ENCODE results near the gene MRPL12.

The MRPL12 gene

DNA sequence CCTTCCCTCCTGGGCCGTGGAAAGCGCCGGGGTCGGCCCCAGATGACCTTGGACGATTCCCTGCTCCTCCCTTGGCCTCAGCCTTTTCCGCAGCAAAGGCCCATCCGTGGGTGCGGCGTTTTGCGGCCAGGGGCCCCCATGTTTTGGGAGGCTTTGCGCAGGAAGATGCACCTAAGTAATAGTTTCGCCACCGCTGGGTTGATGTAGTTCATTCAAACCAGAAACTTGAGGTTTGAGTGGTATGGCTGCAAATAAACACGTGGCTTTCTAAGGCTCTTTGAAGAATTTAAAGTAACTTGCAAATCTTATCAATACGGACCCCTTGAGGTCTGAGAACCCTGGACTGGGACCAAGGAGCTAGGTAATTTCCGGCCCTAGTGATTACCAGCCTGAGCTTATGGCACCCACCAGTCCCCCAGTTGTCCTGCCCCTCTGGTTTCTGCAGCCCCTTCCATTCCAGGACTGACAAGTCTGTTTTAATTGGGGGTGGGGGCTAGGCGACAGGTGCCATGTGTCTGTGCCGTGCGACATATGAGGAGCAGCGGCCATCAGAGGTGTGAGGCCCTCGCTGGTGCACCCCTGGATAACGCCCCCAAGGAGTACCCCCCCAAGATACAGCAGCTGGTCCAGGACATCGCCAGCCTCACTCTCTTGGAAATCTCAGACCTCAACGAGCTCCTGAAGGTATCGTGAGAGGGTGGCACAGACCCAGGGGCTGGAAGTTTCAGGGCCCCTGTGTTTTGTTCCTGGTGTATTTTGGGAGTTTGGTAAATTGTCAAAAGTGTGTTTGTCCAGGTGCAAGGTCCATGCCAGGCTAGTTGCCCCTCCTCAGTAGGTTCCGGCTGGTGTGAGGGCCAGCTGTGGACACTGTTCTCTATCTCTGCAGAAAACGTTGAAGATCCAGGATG is 834 bp downstream of the MRPL12 start:
- DNase-seq = no peak

DNA sequence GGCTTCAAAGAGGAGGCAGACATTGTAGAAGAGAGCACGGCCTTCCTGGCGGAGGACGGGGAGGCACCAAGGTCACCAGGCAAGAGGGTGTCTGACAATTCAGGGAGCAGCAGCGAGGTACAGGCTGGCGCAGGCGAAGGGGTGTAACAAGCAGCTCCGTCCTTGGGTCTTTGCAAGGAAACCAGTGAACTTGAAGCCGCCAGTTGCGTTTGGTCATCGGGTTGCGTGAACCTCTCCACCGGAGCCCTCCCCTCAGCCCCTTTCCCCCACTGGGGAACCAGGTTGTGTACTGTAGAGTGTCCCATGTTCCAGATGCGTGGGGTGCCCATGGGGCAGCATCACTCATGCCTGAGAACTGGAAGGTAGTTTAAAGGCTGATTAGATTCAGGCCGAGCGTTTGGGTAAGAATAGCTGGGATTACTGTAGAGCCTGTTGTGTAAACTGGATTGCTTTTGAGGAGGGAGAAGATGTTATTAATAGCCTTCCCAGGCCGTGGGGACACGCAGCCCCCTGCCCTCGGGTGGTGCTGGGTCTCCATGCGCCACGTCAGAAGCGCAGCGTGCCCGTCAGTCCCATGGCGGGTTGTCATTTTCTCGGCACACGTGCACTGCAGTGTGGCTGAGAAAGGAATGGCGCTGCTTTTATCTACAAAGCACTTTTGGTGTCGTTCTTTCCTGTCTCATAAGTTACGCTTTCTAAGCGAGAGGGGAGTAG is 2.5 kb downstream of the MRPL12 start:
- DNase-seq = no peak

DNA sequence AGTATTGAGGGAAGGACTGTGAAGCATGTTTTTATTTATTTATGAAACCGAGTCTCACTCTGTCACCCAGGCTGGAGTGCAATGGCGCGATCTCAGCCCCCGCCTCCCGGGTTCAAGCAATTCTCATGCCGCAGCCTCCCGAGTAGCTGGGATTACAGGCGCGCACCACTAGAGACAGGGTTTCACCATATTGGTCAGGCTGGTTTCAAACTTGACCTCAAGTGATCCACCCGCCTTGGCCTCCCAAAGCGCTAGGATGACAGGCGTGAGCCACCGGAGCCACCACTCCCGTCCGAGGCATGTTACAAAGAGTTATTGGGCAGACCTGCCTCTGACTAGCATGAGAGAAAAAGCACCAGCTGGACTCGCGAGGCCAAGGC is 3.1 kb downstream of the MRPL12 start:
- no peak for DNase-seq

DNA sequence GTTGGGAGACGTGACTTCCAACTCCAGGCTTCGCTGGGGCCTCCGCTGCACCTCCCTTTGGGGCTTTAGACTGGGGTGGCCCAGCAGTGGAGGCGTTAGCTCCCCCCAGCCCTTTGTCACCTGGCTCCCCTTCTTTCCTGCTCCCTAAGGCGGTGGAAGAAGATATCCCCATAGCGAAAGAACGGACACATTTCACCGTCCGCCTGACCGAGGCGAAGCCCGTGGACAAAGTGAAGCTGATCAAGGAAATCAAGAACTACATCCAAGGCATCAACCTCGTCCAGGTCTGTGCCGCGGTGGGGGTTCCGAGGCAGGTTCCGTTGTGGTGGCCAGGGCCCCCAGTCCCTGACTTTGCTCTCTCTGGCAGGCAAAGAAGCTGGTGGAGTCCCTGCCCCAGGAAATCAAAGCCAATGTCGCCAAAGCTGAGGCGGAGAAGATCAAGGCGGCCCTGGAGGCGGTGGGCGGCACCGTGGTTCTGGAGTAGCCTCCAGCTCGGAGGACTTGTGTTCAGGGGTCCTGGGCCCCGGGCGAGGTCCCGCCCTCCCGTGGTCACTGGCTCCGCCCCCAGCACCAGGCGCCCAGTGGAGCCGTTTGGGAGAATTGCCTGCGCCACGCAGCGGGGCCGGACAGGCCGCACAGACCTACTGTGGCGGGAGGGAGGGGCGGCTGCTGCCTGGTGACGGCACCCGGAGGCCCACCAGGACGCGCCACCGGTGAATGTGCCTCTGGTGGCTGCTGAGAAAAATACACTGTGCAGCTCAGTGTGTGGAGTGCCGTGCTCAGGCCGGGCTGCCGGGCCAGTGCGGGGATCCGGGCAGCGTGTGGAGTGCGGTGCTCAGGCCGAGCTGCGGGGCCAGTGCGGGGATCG is 3.8 kb downstream of the MRPL12 start:
- DNase-seq = no peak

DNA sequence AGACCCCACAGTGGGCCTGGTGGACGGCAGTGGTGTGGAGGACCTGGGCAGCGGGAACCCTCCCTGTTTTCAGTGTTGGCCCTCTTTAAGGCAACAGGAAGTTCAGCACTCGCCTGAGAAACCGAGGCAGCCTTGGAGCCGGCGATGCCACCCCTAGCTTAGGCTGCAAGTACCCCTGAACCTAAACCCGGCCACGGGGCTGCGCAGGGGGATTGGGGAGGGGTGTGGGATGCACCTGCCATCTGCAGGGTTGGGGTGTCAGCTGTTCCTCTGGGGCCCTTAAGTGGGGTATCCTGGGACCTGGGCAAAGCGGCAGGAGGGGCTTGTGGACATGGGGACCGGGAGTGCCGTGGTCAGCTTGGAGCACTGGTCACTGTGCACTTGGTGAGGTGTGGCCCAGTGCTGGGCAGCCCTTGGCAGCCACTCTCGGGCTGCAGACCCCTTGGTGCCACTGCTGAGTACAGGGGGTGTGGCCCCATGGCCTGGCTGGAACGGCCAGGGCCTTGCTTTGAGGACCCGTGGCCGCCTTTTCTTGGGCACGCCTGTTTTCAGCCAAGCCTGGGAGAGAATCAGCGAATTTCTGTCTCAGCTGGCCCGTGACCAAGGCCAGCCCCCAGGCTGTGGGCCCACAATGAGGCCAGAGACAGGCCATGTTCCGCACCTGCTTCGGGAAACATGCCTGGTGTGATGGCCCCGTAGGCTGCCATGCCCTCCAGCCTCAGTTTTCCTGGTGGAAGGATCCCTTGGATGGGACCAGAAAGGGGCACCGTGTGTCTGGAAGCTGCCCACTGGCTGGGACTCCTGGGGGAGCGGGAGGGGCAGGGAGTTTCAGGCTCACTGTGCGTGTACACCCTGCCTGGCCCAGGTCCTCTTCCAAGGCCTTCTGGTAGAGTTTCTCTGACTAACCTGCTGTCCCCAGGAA is 4.8 kb downstream of the MRPL12 start:
- DNase-seq = no peak

DNA sequence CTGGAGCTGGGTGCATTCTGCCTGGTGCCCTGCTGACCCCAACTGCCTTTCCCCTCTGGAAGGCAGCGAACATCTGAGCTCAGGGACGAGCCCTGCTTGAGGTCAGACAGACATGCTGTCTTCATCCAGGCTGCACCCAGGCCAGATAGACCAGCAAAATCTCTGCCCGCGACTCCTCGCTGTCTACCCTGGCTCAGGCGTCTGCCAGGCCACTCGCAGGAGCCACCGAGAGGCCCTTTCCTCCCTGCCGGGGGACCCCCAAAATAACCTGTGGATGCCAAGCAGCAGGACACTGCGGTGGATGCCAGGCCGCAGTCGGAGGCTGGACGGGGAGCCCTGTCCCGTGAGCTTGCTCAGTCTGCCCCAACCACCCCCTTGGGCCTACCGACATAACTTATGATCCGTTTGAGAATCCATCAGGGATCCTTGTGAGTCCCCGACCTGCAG is 5.6 kb downstream of the MRPL12 start:
- no peak for DNase-seq

DNA sequence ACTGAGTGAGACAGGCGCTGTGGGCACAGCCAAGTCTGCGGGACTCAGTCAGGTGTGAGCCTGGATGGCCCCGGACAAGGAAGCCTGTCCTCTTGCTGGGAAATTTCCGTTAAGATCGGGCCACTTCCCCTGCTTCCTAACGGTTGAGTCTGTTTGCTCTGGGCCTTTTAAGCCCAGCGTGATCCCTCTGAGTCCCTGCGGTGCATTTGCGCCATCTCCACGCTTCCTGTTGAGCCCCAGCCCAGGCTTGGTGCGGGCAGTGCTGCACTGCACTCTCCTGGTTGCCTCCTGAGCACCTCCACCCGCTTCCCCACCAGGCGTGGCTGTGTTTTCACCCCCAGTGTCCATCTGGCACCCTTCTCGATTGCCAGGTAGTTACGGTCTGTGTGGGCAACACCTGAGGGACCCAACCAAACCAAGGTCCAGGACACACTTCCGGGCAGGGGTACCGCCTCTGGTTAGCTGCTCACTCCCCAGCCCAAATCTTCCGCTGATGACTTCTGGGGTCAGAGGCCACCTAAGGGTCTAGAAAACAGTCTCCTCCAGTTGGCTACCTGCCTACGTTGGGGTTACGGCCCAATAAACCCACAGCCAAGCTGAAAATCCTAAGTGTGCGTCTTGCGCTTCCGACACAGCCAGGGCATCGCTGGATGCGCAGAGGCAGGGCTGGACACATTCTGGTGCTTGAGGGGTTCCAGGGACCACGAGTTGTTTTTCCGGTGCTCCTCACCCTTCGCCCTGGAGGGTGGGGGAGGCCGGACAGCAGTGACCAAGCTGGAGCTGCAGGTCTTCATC is 7.5 kb downstream of the MRPL12 start:
- DNase-seq = peak; percentile 20

DNA sequence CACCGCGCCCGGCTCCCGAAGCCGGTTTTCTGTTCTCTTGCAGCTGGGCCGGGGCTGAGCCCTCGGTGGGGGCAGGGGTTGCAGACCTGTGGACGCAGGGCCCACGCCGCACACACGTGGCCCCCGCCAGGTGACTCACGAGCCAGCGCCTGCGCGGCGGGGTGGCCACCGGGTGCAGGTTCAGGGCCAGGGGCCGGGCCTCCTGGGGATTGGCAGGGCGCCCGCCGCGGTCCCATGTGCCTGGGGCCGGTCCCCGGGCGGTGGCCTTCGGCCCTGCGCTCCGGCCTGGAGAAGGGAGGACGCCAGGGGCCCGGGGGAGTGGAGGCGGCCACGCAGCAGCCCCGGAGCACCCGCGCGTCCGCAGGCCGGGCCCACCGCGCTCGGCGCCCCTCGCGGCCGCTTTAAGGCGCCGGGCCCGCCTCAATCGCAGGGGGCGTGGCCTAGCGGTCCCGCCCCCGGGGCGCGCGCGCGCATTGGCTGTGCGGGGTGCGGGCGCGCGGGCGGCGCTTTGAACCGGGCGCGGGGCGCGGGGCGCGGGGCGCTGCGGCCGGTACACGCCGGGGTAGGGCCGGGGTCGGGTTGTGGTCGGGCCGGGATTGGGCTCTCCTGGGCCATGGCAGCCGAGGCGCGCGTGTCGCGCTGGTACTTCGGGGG is 8.8 kb downstream of the MRPL12 start, which contains the start of gene SLC25A10:
SLC25A10 (plus strand) TSS at position 471 of the 654 bp plus-strand sequence; CDS start at position 614, 143 bp downstream.
- DNase-seq = peak; percentile 77

DNA sequence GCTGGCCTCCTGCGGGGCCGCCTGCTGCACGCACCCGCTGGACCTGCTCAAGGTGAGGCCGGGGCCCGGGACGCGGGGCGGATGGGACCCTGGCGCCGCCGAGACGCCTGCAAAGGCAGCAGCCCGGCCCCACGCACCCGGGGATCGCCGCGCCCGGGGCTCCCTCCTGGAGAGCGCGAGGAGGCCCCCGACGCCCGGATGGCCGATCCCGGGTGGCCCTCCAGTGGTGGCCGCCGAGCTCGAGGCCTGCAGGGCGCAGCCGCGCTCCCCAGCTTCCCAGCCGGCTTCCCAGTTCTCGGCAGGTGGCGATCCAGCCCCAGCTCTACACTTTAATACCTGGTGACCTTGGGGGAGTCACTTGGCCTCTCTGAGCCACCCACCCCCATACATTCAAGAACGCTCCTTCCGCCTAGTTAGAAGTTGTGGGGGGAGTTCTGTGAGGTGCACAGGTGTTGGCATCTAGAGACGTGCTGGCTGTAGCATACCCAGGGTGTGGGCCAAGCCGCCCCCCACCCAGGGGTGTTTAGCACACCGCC is 9.4 kb downstream of the MRPL12 start:
- DNase-seq = peak; percentile 45

DNA sequence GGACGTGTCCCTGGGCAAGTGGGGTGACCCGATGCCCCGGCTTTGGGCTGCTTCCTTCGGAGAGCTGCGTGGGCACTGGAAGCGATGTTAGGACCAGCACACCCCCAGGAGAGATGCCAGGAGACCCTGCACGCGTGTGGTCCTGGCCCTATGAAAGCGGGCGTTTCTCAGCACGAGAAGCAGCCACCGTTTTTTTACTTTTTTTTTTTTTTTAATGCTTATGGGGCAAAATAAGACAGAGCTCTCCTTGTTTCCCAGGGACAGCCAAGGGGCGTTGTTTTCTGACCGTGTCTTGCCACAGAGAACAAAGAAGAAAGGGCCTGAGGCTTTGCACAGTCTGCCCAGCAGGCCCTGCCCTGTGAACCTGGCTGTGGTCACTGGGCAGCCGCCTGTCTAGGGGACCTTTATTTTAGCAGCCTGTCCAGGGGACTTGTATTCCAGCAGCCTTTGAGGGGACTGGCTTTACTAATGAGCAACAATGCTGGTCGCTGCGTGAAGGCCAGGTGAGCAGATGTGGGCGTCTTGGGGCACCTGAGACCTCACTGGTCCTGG is 9.9 kb downstream of the MRPL12 start:
- peak; percentile 27 for DNase-seq

DNA sequence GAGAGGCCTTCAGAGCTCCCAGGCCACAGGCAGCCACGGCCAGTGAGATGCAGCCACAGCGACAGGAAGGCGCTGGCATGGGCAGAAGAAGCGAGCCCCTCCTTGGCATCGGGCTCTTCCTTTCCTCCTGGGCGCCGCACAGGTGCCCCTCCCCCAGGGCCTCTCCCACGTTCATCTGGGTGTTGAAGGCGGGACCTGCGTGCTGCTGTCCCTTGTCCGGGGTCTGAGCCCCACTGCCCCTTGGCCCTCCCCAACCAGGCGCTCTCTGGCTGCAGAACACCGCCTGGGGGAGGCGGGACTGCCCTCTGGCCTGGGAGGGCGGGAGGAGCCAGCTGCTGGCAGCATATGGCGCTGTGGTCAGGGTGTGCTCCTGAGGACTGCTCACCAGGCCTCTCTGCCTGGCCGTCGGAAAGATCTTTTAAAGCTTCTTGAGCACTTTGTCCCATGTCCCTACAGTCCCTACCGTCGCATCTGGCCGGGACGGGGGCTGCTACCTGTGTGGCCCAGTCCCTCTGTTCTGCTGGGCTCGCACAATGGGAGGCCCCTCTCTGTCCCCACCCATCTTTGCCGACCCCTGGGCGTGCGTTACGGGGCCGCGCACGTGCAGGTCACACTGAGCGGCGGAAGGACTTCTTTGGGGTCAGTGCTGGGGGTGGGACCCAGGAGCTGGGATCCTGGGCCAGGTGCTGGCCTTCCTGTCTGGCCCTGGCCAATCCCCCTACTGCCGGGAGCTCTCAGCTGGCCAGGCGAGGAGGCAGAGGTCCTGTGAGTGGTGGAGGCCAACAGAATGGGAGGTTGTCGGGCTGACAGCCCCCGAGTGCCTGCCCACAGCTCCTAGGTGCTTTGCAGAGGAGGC is 10.6 kb downstream of the MRPL12 start:
- DNase-seq = no peak

DNA sequence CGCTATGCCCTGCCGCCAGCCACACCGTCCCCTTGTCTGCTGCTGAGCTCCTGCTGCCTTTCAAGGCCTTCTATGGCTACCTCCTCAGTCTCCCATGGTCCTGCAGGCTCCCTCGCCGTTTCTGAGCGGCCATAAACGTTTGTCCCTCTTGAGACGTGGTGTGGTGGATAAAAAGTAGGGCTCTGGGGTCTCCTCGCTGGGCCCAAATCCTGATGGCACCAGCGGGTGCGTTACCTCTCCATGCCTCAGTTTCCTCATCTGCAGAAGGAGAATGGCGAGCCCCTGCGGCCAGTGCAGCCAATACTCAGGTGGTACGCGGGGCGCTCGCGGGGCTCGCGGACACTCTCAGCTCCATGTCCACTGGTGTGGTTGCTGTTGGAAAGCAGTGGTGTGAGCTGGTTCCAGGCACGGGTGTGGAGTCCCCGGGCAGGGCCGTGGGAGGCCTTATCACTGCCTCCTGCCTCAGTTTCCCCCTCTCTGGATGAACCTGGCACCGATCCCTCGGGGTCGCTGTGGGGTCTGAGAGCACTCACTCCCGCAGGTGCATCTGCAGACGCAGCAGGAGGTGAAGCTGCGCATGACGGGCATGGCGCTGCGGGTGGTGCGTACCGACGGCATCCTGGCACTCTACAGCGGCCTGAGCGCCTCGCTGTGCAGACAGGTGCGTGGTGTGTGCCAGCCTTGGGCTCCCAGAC is 11.4 kb downstream of the MRPL12 start:
- DNase-seq = no peak

DNA sequence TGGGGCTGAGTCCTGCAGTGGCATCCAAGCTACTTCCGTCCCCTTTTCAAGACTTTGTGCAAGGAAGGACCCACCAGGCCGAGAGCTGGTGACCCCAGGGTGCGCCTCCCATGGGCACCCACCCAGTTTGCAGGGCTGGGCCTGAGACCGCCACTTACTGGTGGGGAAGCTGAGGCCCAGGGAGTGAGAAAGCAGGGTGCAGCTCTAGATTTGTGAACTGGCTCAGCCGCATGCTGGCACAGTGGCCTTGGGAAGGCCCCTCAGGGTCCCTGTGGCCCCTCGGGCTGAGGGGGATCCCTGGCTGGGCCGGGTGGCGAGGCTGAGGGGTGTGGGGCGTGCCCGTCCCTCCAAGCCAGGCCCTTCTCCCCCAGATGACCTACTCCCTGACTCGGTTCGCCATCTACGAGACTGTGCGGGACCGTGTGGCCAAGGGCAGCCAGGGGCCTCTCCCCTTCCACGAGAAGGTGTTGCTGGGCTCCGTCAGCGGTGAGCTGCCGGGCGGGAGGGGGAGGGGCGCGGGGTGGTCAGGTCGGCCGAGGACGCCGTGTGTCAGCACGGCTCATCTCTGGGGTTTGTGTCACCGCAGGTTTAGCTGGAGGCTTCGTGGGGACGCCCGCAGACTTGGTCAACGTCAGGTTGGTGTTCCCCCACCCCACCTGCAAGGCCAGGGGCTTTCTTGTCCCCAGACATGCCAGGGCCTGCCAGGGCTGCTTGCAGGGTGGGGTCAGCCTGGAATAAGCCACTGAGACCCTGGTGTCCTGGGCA is 12.1 kb downstream of the MRPL12 start:
- DNase-seq = no peak

DNA sequence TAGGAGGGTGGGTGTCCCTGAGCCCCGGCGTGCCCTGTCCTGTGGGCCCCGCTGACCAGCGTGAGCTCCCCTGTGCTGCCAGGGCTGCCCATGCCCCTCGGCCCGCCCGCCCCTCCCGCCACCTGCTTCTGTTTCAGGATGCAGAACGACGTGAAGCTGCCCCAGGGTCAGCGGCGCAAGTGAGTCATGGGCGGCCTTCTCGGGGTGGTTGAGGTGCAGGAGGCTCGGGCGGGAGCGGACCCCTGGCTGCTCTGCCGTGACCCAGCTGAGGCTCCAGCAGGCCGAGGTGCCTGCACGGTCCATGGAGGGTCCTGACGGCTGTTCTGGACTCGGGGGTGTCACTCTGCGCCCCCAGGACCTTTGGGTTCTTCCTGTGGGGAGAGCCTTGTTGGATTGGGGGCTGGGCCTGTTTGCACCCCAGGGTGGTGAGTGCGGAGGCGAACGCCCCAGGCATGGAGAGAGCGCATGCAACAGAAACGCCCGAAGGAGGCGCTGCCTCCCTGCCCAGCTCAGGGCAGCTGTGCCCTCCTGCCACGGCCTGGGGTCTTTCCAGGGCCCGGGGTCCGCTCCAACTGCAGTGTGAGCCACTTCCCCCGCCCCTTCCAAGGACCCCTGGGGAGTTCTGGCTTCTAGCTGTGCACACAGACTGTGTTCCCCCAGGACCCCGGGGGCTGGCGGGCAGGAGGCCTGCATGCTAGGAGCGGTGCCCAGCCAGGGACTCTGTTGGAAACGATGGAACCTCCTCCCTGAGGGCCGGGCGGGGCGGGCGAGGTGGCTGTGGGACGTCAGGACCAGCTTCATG is 12.9 kb downstream of the MRPL12 start:
- DNase-seq = no peak

DNA sequence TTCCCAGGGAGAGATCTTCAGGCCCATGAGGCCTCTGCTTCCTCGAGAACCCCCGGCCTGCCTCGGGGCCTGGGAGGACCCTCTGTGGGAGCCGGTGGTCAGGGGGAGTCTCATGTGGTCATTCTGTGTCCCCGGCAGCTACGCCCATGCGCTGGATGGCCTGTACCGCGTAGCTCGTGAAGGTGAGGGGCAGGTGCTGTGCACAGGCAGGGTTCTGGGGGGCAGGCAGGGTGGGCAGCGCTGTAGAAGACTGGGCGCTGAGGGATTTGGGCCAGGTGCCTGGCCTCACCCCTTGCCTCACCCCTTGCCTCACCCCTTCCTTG is 13.5 kb downstream of the MRPL12 start:
- no peak for DNase-seq

DNA sequence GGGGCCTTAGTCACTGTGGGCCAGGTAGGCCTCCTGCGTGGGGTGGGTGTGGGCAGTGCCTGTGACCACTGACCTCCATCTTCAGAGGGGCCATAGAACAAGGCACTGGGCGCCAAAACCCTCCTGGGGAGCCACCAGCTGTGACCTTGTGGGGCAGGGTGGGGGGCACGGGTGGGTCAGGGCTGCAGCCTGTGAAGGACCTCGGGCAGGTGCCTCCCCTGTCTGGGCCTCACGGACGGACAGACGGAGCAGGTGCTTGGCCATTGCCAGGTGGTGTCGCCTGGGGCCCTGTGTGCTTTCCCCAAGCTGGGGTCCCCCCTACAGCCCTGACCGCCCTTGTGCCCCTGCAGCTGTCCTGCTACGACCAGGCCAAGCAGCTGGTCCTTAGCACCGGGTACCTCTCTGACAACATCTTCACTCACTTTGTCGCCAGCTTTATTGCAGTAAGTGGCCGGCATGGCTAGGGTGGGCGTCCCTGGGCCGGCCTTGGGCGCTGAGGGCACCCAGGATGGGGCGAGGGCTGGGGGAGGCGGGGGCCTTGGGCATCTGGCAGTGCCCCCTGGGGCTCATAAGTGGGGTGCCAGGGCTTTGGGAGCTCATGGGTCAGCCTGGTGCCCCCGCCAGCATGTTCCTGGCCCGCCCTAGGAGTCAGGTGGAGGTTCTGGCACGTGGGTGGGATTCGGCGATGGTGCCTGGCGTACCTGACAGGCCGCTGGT is 14.0 kb downstream of the MRPL12 start:
- DNase-seq = no peak
